ENCODE results near the gene ERFL. TPM values are rescaled to one million over a fixed set of nuclear protein-coding genes. Genes with fewer than 3 reads are reported as not detected.
A peak's percentile ranks its signal among the peaks of the same experiment; 100 is the strongest.
"Not testable (repeated sequence)": the region's sequence is repeated elsewhere in the genome, so short reads cannot be mapped to it uniquely, and the experiment has no call there.

The ERFL gene
- total RNA-seq, 1 donor from 2014 or later: not detected

DNA sequence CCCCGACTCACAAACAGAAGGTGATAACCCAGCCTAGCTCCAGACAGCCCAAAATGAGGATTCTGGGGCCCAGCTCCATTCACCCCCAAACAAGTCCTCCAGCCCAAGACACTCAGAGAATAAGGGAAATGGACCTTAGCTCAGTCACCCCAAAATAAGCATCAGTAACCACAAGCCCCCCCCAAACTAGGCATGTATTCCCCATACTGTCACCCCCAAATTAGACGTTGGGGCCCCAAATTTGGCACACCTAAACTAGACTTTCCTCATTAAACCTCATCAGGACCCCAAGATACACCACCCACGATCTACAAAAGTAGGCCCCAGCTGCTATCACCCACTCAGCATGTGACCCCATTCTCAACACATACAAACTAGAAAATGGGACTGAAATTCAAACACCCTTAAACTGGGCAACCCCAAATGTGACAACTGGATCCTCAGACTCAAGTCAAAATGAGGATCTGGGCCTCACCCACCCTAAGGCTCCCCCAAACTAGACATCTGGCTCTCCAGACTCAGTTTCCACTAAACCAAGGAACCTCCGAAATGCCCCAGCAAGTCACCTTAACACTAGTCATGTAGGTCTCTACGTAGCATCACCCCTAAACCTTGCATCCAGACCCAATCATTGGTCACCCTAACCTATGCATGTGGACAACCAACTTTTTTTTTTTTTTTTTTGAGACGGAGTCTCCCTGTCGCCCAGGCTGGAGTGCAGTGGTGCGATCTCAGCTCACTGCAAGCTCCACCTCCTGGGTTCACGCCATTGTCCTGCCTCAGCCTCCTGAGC lies 13.4 kb upstream of the ERFL start:
- ATAC-seq: no peak

DNA sequence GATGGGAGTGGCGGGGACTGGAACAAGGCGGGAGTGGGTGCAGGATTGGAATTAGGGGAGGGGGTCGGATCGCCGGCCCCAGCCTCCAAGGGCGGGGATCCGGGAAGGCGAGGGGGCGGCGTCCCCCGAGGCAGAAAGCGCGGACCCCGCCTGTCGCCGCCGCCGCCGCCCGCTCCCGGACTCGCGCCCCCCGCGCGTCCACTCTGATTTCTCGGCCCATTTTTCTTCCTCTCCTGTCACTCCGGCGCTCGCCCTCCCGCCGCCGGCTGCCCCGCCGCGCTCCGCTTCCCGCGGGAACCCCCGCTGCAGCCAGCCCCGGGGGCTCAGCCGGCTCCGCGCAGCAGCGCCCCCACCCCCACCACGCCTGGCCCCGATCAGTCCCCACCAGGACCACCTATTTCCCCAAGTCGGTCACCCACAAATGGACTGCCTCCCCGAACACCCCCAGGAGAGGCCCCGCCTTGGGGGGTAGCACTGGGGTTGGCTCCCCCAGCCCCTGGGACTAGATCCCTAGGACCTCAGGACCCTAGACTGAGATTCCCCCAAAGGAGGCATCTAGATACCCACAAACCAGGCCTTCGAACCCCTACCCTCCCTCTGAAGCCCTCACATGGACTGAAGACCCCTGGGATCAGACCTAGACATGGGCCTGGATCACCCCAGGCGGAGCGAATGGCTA lies 12.6 kb upstream of the ERFL start:
- no peak for ATAC-seq

DNA sequence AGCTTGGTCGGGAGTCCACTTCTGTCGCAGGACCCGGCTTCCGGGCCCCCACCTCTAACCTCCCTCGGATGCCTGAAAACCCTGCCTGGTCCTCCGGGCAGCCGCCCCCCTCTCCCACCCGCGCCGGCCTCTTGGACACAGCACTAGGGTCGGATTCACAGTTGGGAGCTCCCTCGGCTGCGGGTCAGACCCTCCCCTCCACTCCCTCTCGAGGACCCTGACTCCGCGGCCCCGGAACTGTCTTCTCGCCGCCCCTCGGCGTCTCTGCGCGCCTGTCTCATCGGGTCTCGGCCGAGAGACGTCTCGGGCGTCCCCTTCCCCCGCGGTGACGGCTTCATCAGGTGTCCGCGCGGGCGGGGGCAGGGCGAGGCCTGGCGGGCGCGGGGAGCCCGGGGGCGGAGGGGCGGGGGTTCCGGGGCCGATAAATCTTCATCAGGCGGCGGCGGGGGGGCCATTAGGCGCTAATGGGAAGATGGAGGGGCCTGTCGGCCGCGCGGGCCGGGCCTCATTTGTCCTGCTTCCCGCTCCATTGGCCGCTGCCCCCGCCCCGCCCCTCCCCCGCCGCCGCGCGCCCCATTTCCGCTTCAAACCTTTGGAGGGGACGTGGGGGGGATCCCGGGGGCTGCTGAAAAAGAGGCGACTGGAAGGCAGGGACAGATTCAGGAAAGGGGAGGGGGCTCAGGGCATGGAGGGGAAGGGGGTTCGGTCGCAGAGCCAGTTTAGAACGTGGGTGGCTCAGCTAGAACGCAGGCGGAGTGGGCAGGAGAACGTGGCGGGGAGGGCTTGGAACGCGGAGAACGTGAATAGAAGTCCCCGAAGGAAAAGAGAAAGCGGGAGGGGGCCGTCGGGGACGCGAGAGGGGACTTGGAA lies 11.8 kb upstream of the ERFL start:
- ATAC-seq: no peak

DNA sequence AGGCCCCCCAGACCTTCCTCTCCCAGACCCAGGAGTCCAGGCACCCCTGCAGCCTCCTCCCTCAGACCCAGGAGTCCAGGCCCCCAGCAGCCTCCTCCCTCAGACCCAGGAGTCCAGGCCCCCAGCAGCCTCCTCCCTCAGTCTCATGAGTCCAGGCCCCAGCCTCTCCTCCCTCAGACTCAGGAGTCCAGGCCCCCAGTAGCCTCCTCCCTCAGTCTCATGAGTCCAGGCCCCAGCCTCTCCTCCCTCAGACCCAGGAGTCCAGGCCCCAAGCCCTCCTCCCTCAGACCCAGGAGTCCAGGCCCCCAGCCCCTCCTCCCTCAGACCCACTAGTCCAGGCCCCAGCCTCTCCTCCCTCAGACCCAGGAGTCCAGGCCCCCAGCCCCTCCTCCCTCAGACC lies 11.0 kb upstream of the ERFL start:
- ATAC-seq: not testable (repeated sequence)

DNA sequence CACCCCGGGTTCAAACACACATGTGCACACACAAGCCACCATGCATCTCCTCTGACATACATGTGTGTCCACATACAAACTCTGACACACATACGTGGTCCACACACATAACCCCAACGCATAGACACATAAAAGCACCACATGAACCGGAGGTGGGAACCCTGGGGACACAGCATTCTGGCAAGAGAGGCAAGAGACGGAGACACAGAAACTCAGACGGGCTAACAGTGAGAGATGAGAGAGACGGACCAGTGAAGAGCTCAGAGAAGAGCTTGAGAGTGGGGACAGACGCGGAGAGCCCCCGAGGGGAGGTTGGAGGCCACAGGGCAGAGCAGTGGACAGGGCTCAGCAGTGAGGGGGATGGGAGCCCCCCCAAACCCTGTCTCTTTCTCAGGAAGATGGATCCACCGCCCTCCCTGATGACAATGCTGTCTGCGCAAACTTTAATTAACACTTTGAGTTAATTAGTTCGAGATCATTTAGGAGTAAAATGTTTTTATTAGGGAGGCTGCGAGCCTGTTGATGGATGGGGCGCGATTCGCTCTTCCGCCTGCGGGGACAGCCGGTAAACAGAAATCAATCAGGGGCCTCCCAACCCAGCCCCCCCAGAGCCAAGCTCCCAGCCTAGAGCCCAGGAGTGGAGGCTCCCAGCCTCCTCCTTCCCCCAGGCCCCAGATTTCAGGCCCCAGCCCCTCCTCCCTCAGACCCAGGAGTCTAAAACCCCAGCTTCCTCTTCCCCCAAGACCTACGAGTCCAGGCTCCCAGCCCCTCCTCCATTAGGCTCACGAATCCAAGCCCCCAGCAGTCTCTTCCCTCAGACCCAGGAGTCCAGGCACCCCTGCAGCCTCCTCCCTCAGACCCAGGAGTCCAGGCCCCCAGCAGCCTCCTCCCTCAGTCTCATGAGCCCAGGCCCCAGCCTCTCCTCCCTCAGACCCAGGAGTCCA lies 9.5 kb upstream of the ERFL start:
- no peak for ATAC-seq

DNA sequence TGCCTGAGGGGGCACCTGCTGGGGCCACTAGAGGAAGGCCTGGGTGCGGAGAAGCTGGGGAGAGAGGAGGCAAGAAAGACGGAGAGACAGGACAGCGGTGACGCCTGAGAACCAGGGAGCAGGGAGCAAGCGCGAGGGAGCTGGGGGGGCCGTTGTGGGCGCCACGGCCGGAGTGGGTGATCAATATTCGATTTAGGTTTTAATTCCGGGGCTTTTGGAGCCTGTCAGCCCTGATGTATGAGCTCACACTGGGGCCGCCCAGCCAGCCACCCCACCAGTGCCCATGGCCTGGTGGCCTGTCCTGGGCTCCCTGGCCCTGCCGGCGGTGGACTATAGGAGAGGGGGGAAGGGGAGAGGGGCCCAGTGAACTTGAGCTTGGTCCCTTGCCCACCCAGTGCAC lies 8.7 kb upstream of the ERFL start:
- ATAC-seq: no peak

DNA sequence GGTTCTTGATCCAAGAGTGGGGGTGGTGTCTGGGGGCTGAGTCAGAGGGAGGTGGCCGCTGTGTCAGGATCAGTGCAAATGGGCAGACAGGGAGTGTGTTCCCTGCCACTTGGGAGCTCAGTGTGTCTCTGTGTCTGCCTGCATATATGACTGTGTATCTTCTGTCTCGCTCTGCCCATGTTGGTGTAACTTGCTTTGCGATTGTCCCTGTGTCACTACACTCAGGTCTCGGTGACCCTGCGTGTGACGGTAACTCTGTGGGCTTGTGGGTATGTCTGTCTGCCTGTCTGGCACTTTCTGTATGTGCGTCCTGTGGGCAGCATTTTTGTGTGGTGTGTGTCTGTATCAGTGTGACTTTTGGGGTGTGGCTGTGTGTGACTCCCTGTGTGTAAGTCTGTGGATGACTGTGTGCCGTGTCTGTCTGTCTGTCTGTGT lies 8.2 kb upstream of the ERFL start:
- ATAC-seq: peak; percentile 55

DNA sequence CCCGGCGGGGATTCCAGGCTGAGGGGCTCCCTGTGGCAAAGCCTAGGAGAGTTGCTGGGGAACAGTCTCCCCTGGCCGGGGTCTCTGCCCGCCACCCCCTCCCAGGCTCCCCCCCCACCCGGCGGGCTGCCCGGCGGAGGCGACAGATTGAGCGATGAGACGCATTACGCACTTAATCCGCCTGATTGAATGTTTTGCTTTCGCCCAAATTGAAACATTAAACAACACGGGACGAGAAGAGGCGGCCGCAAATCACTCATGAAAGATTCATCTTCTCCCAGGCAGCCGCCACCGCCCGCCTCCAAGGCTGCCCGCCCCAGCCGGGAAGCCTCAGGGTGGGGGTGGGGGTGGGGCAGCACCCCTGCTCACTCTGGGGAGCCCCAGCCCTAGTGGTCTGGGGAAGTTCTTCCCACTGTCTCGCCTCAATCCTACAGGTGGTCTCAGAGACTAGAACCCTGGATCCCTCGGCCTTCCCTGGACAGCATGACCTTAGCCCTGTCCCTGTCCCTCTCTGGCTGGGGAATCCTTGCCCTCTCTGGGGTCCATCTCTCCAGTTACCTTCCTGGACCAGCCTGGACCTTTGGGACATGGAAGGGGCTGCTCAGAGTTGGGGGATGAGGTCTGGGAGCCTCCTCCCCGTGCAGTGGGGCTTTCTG lies 7.6 kb upstream of the ERFL start:
- ATAC-seq: no peak

DNA sequence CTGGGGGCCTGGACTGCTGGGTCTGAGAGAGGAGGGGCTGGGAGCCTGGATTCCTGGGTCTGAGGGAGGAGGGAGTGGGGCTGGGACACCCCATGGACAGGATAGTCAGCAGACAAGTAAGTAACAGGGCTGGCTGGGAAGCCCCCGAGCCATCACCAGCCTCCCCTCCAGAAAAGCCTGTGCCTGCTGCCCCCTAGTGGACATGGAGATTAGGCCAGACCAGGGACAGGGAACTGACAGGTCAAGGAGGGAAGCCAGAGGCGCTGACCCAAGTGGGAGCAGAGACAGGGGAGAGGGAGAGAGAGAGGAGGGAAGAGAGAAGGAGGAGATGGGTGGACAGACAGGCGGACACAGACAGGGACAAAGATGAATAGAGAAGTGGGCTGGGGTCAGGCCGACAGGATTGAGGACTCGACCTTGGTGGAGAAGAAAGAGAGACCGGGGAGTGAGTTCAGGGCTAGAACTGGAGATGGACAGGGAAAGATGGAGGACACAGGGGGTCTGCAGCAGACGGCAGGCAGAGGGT lies 6.7 kb upstream of the ERFL start:
- peak; percentile 30 for ATAC-seq

DNA sequence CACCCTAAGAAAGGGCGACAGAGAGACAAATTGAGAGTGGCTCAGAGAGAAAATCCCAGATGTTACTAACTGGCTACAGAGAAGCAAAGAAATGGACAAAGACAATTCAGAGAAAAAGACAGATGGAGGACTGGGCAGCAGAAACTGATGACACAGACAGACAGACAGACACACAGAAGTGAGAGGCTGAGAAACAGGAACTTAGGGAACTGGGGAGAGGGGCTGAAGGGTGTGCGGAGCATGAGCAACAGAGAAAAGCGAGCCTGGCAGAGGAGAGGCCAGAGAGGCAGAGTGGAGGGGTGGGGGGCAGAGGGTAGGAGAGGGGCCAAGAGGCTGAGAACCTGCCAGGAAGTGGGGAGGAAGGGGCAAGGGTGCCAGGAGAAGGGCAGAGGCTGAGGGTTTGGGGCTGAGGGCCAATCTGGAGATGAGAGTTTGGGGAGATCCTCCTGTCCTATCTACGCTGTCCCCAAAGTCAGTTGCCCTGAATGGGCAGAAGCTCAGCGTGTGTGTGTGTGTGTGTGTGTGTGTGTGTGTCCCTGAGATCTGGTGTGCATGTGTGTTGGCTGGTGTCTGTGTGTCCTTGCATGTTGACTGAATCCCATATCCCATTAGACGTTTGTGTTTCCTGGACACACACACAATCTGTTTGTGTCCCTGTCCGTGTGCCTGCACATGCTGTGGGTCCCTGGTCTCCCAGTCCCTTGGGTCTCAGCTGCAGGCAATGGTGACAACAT lies 5.6 kb upstream of the ERFL start:
- ATAC-seq: no peak

DNA sequence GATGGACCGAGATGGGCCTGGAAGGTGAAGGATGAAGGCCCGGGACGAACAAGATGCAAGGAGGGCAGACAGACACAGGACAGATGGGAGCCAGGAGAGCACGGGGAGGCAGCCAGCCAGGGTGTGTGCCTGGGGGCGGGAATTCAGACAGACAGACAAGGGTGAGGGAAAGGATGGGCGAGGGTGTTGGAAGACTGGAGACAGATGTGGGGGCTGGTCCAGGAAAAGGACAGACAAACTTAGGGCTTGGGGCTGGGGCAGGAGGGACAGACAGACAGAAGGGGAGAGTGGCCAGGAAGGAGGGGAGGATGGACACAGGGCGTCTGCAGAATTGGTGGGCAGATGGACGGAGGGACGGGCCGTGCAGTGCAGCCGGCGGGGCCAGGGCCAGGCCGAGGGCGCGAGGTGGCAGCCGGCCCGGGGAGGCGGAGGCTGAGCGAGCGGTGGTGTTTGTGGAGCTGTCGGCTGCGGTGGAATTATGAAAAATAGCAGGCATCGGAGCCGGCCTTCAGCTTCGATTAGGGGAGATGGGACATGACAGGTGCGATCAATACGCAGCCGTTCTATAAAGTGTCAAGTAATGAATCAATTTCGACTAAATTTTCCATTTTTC lies 4.6 kb upstream of the ERFL start:
- ATAC-seq: no peak

DNA sequence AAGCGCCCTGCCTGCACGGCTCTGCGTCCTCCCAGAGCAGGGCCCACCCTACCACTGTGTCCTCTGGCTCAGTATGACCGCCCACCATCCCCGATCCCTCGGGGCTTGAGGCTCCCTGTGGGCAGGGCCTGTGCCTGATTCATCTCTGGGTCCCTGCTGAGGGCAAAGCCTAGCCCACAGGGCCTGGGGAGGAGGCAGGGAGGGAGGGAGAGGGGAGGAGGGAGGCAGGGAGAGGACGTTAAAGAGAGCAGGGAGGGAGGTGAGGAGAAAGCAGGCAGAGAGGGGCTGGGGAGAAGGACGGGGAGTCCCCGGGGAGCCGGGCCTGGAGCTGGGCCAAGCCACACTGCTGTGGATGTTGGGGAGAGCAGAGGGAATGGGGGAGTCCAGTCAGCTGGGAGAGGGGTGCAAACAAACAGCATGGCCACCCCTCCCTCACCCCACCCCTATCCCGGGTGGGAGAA lies 4.0 kb upstream of the ERFL start:
- no peak for ATAC-seq

DNA sequence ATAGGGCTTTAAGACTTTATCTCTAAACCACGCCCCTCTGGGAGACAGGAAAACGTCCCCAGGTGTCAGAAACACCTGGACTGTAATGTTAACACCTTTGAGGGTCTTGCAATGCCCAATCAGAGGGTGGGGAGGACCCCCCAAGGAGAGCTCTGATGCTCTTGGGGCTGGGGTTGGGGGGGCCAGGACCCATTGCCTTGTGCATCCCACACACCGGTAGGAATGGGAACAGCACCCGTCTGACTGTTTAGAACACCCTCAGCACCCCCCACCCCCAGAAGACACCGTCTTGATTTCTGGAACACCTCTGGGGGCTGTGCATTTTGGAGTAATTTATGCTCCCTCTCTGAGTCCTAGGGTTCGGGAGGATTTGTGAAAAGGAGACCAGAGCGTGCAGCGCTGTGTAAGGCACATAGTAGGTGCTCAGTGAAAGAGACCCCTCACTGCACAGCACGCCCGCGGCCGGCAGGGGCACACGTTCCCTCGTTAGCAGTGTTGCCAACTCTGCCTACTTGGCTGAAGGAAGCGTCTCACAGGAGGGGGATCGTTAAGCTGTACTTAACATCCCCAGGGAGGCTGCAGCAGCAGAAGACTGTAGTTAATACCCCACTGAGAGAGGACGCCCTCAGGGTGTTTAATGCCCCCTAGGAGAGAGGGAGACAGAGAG lies 2.8 kb upstream of the ERFL start:
- no peak for ATAC-seq

DNA sequence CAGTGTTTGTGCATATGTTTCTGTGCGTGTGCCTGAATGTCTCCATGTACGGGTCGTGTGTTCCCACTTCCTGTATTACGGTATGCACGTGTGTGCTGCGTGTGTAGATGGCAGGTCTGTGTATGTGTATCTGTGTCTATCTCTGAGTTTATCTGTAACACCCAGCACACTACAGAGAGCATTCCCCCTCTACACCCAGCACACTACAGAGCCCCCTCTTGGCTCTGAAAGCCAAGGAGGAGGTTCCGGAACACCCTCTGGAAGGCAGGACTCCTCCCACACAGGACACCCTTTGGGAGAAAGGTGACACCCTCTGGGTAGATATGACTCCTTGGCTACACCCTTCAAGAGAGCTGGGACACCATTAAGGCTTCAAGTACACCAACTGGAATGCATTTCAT lies 2.1 kb upstream of the ERFL start:
- no peak for ATAC-seq

DNA sequence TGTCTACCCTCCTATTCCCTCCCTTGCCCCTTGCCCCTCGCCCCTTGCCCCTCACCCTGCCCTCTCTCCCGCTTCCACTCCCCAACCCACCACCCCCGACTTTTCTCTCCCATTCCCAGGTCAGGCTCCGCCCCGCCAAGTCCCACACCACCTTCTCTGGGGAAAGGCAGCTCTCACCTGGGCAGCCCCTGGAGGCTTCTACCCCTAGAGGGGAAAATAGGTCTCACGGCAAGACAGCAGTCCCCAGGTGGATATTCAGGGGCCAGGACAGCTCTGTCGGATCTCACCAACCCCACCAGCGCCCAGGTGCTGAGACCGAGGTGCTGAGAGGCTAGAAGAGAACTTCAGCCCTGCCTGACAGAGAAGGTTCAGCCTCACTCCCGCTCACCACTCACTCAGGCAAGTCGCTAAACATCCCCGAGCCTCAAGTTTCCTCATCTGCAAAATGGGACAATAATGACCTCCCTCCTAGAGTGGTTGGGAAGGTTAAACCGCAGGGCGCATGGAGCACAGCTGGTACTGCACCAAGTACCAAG lies 1.4 kb upstream of the ERFL start:
- ATAC-seq: no peak

DNA sequence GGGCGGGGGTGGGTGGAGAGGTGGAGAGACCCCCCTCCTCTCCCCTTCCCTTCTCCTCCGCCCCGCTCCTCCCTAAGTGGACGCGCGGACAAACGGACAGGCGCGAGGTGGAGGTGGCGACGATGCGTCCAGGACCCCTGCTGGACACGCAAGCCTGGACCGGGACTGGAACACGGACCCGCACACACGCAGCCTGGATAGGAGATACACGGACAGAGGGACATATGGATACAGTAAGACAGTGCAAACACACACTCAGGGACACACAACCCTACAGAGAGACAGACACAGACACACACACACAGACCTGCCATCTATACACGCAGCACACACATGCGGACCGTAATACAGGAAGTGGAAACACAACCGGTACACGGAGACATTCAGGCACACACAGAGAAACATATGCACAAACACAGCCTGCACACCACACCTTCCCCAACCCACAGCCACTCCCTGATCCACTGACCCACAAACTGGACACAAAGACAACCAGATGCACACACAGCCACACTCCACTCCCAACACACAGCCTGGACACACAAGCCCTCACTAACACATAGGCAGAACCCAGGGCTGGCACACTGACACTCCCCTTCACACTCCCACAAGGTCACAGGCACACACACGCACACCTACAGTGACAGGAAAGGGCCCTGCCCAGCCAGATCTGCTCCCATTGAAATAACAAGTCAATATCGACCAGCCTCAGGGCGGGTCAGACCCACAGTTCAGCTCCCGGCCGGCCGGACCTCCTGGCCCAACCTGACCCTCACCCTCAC lies 696 bp upstream of the ERFL start:
- ATAC-seq: peak; percentile 24

DNA sequence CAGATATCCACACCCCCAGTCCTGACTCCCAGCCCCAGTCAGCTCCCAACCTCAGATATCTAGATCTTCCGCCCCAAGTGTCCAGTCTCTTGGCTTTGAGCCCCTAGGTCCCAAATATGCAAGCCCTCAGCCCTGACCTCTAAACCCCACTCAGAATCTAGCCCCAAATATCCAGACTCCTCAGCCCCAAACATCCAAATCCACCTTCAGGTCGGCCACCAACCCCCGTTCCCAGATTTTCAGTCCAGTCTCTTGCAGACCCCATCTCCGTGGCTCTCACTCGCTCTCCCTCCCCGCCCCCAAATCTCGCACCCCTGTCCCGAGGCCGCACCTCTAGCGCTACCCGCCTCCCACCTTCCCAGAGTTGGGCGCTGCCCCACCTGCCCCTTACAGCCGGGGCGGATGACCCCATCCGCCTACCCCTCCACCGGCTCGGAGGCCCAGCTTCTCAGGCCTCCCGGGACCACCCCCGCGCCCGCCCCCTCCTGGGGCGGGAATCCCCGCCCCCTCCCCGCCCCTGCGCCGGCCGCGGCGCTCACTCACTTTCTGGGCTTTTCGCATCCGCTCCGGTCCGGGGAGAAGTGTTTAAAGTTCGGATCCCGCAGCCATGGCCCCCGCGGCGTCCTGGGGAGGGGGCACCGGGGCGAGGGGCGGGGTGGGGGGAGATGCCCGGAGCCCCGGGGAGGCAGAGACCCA lies 604 bp downstream of the ERFL start:
- no peak for ATAC-seq
